ENCODE data around the gene SLC49A3.

DNA sequence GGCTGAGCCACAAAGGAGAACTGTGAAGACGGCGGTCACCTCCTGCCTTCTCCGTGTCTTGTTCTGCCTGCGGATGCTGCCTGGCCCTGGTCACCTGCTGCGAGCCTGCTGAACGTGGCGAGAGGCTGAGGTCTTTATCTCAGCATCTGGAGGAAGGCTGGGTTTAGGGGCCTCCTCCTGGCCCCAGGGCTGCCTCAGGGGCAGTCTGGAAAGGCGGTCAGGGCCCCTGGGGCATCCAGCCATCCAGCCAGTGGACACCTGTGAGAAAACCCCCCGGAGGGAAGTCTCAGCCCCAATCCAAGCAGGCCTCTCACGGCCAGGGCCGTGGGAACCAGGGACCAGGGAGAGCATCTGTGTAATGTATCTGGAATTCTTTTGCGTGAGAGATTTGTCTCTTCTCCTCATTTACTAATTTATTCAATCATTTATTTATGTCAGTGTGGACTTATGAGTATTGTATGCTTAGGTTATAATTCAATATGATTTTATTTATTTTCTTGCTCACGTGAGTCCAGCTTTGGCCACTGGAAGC lies 52.3 kb downstream of the SLC49A3 start:
- TF ChIP-seq CTCF (IDR thresholded peaks at IDR 0.05; ENCODE audit: control extremely low read depth in 1 of 3, insufficient read depth in 1 of 3, low read depth in 1 of 3, low read length in 3 of 3) (no peak), POLR2A (IDR thresholded peaks at IDR 0.05; ENCODE audit: control extremely low read depth in 1 of 2, low read depth in 2 of 2, low read length in 2 of 2) (no peak)
- TF ChIP-seq, protein P1, sequence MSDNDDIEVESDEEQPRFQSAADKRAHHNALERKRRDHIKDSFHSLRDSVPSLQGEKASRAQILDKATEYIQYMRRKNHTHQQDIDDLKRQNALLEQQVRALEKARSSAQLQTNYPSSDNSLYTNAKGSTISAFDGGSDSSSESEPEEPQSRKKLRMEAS (IDR thresholded peaks at IDR 0.05): no peak

All from H1 (cell line).